Fibroblast of lung (primary cell): Measurements from ENCODE around the gene SPSB1.

ENCODE experiments used
- EZH2 ChIP-seq: IDR thresholded peaks from 2 replicates; pipeline ENCODE4 v1.5.1; 2012; ENCODE audit warnings: low read length, control low read depth, mild to moderate bottlenecking; ENCODE audit errors: missing control alignments
- TF ChIP-seq, protein P1 (sequence below), 2 donors: IDR thresholded peaks in 1 of 2; conservative IDR thresholded peaks in 1 of 2; 1 replicate in 1 of 2; 2 replicates in 1 of 2; pipeline ENCODE4 v1.5.1; 2011 to 2012; ENCODE audit warnings: low read length in 2 of 2, control low read depth in 1 of 2, inconsistent platforms in 1 of 2, low read depth in 1 of 2, mild to moderate bottlenecking in 1 of 2

DNA sequence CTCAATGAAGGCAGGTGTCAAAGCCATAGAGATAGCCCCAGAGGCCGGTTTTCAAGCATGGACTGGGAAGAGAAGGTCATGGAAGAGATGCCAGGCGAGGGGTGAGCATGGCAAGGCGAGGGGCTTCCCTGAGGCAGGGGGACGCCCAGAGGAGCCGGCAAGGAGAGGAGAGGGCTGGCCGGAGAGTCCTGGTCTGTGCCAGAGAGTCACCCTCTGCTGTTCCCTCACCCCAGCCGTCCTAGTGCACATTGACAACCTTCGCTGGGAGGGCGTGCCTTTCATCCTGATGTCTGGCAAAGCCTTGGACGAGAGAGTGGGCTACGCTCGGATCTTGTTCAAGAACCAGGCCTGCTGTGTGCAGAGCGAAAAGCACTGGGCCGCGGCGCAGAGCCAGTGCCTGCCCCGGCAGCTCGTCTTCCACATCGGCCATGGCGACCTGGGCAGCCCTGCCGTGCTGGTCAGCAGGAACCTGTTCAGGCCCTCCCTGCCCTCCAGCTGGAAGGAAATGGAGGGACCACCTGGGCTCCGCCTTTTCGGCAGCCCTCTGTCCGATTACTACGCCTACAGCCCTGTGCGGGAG, 29.3 kb upstream of the SPSB1 start:
- no peak for TF ChIP-seq EZH2
- TF ChIP-seq, protein P1, sequence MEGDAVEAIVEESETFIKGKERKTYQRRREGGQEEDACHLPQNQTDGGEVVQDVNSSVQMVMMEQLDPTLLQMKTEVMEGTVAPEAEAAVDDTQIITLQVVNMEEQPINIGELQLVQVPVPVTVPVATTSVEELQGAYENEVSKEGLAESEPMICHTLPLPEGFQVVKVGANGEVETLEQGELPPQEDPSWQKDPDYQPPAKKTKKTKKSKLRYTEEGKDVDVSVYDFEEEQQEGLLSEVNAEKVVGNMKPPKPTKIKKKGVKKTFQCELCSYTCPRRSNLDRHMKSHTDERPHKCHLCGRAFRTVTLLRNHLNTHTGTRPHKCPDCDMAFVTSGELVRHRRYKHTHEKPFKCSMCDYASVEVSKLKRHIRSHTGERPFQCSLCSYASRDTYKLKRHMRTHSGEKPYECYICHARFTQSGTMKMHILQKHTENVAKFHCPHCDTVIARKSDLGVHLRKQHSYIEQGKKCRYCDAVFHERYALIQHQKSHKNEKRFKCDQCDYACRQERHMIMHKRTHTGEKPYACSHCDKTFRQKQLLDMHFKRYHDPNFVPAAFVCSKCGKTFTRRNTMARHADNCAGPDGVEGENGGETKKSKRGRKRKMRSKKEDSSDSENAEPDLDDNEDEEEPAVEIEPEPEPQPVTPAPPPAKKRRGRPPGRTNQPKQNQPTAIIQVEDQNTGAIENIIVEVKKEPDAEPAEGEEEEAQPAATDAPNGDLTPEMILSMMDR (conservative IDR thresholded peaks at IDR 0.05 in 1 of 2, IDR thresholded peaks at IDR 0.05 in 1 of 2; ENCODE audit: low read depth in 1 of 2, low read length in 2 of 2): no peak
